ENCODE measurements around the gene FKBP1B.
"Not testable (repeated sequence)": the region's sequence is repeated elsewhere in the genome, so short reads cannot be mapped to it uniquely, and the experiment has no call there.

The FKBP1B gene

DNA sequence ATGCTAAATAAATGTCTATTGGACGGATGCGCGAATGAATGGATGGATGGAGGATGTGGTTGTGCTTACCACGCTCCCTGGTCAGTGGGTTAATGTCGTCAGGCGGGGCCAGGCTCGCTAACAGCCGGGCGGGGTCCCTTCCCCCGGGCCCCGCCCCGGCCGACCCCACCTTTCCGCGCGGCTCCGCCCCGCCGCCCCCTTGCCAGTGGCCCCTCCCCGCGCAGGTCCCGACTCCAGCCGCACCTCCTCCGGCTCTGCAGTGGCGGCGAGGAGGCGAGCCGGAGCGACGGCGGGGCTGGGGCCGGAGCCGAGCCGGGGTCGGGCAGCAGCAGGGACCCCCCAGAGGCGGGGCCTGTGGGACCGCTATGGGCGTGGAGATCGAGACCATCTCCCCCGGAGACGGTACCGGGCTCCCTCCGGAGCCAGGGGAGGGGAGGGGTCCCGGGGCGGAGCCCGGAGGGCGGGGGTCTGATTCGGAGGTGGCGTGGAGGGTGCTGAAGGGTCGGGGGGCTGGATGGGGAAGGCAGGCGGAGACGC lies at the start of gene FKBP1B:
Gene FKBP1B (plus strand): TSS at position 257 of the 537 bp plus-strand sequence. CDS start 109 bp downstream, at position 366.
- peak; percentile 21 for DNase-seq (ENCODE audit: low read depth)

GRCh38 chr2:24007693-24008092 lies 41.8 kb upstream of the FKBP1B start:
- DNase-seq (ENCODE audit: low read depth): no peak

DNA sequence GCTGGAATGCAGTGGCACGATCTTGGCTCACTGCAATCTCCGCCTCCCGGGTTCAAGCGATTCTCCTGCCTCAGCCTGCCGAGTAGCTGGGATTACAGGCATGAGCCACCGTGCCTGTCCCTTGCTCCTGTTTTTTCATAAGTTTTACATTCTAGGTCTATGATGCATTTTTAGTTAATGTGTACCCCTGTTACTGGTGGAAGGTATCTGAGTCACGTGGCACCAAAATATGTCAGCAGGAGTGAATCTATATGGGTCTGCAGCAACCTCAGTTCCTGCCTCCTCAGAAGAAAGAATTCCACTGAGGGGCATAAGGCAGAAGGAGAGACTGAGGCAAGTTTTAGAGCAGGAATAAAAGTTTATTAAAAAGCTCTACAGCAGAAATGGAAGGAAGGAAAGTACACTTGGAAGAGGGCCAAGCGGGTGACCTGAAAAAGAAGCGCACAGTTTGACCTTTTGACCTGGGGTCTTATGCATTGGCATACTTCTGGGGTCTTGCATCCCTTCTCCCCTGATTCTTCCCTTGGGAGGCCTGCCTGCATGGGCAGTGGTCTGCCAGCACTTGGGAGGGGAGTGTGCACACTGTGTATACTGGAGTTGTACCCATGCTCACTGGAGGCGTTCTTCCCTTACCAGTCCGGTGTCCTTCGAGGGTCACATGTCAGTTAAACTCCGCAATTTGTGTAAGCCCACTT lies 40.7 kb upstream of the FKBP1B start:
- no peak for DNase-seq (ENCODE audit: low read depth)

- DNase-seq (ENCODE audit: low read depth): no peak
Observed at GRCh38 chr2:24009367-24009679, 40.2 kb upstream of the FKBP1B start.

DNA sequence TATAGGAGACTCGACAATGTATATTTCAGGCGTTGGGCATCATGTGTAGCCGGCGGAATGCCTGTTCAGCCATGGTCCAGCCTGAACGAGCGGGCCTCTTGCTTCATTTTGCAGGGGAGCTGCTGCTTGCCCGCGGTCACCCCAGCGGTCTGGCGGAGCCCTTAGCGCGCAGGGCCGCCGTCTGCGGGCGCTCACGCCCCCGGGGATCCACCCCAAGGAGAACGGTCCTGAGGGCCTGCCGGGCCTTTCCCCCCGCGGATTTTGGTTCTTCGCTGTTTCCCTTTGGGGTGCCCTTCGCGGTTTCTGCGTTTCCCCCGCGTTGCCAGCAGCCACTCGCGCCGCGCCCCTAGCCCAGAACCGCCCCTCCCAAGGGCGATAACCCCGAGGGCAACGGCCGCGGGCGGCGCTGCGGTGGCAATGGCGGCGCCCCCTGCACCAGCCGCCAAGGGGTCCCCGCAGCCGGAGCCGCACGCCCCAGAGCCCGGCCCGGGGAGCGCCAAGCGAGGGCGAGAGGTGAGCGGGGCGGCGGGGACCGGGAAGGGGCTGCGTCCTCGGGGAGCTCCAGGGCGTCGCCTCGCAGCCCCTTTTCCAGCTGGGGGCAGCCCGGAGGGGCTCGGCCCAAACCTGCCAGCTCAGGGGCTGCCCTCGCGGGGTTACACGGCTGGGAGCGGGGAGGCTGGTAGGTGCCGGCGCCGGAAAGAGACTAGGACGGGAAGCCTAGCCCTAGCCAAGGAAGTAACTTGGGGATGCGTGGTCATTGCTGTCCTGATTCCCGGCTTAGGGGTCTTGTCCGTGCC lies 39.7 kb upstream of the FKBP1B start, which contains the start of gene MFSD2B:
Gene MFSD2B (plus strand): TSS at position 406 of the 797 bp plus-strand sequence. CDS start 12 bp downstream, at position 418.
- DNase-seq (ENCODE audit: low read depth): no peak

DNA sequence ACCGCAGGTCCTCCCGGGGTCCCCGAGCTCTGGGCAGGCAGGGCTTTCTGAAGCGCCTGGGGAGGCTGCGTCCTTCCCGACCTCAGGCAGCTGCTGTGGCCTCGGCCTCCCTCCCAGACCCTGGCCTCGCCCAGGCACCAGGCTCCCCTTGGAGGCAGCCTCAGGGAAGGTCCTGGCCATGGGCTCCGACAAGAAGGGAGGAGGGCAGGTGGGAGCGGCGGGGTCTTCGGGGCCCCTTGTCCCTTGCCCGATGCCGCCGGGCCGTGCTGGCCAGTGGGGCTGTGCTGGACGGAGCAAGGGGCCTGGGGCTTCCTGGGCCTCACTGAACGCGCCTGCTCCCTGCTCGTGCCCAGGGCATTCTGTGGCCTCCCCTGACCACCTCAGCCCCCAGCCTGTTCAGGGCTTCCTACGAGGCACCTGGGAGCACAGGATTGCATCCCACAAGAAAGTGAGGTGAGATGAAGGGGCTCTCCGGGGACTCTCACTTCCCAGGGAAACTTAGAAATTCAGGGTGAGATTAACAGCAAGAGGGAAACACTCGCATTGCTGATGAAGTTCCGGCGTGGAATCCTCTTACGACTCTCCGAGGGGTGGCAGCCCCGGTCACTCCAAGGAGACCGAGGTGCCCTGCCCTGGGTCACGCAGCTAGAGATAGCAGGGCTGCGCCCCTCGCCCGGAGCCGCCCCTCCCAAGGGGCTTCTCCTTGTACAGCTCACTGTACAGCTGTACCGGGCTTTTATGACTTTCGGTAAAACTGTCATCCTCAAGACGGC lies 38.9 kb upstream of the FKBP1B start:
- no peak for DNase-seq (ENCODE audit: low read depth)

DNA sequence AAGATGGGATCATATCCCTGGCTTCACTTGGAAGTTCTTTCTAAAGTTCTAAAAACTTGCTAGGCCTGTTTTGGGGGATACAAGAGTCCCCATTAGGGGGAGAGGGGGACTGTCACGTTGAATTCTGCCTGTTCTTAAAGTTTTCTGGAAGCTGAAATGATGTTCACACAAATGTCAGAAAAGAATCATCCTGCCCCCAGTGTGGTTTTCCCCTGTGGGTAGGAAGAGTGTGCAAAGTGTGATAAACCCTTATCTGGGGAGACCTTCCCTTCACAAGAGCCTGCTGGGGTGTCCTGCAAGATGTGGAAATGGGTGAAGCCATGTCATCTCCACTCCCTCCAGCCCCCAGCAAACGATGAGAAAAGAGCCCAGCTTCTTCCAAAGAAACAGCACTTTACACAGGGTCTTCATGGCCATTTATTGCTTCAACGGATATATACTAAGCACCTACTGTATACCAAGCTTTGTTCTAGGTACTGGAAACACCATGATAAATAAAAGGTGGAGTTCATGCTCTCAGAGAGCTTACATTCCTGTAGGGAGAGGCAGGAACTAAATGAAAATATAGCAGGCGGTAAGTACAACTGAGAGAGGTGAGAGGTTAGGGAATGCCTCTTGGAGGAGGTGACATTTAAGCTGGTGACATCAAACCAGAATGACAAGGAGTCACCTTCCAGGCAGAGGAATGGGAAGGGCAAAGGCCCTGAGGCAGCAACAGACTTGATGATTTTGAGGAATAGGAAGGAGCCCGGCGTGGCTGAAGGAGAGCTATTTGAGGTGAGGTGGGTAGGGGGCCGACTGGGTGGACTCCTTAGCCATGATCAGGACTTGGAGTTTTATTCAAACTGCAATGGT lies 38.1 kb upstream of the FKBP1B start:
- DNase-seq (ENCODE audit: low read depth): no peak

- DNase-seq (ENCODE audit: low read depth): no peak
Observed at GRCh38 chr2:24012521-24013188, 36.9 kb upstream of the FKBP1B start.

GRCh38 chr2:24014902-24015301 lies 34.6 kb upstream of the FKBP1B start:
- DNase-seq (ENCODE audit: low read depth): not testable (repeated sequence)

GRCh38 chr2:24015562-24016375 lies 33.8 kb upstream of the FKBP1B start:
- DNase-seq (ENCODE audit: low read depth): peak; percentile 87

GRCh38 chr2:24016376-24016761 lies 33.2 kb upstream of the FKBP1B start:
- no peak for DNase-seq (ENCODE audit: low read depth)

GRCh38 chr2:24016853-24017703 lies 32.5 kb upstream of the FKBP1B start:
- no peak for DNase-seq (ENCODE audit: low read depth)

DNA sequence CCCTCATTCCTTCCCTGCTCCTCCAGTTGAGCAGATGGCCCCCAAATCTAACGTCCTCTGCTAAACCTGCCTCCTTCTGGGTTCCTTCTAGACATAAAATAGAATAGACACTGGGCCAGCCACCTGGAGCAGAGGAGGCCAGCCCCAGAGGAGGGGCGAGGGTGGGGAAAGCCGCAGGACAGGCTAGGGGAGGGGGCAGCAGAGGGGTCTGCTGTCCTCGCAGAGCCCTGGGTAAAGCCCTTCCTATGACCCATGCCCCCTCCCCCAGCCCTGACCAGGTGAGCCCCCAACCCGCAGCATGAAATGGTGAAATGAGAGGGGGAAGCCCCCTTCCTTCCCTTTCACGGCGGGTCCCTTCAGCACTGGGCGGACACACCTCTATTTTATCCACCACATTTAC lies 31.8 kb upstream of the FKBP1B start:
- no peak for DNase-seq (ENCODE audit: low read depth)

DNA sequence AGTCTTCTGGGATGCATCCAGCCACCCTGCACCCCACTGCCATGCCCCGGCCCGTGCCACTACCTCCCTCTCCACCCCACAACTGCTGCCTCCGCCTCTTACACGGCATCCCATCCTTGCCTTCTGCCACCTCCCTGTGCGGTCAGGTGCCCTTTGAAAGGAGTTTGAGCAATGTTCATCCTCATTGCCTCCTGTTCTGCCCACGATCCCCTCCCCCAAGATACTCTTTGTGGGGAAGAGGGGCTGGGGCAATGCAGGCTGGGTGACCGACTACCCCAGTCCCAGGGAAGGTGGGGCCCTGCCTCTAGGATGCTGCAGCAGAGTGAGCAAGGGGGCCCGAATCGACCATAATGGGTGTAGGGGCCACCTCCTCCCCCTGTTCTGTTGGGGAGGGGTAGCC lies 31.3 kb upstream of the FKBP1B start:
- DNase-seq (ENCODE audit: low read depth): no peak

DNA sequence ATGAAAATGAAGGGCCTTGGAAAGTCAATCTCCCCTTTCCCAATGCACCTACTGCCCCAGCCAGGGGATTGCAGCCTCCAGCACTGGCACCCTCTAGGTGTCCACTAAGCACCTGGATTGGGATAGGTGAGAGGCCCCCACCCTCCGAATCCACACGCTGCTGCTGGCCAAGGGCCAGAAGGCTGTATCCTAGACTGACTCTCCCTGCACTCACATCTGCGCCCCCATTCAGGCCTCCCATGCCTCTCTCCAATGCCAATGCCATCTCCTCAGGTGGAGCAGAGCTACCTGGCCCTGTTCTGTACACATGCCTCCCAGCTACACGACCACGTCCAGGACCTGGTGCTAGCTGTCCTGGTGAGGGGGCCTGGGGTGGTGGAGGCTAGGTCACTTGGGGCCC lies 29.8 kb upstream of the FKBP1B start:
- DNase-seq (ENCODE audit: low read depth): no peak

- no peak for DNase-seq (ENCODE audit: low read depth)
Observed at GRCh38 chr2:24020244-24020643, 29.3 kb upstream of the FKBP1B start.

DNA sequence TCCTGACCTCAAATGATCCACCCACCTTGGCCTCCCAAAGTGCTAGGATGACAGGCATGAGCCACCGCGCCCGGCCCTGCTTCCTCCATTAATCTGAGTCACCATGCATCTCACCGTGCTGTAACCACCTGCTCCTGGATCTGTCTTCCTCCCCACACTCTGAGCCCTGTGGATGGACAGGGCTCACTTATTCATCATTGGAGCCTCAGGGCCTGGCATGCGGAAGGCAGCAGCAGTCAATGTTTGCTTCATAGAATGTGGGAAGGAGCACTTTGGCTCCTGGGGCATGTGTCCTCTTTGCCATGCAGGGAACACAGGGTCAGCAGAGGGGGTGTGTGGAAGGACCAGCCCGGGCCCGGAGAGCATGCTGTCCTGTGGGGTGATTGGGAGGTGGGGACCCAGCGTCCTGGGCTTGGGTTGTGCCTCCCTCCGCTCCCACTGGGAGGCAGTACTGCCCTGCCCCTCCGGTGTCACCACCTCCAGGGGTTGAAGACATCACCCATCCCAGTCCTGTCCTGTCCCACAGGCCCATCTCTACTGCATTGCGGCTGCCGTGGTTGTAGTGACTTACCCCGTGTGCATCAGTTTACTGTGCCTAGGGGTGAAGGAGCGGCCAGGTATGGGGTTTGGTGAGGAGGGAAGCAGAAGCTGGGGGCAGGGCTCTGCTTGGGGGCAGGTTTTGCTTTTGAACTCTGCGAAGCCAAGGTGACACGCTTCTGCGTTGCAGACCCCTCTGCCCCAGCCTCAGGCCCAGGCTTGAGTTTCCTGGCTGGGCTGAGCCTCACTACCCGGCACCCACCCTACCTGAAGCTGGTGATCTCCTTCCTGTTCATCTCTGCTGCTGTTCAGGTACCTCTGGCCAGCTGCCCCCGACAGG lies 28.2 kb upstream of the FKBP1B start:
- DNase-seq (ENCODE audit: low read depth): no peak

- no peak for DNase-seq (ENCODE audit: low read depth)
Observed at GRCh38 chr2:24022324-24022974, 27.1 kb upstream of the FKBP1B start.
